ENCODE results near the gene MEA1. TPM values are rescaled to one million over a fixed set of nuclear protein-coding genes. Genes with fewer than 3 reads are reported as not detected.
"Not testable (repeated sequence)": the region's sequence is repeated elsewhere in the genome, so short reads cannot be mapped to it uniquely, and the experiment has no call there.

MEA1 gene
- total RNA-seq, 1 donor from 2014 or later, result 26.7 TPM

GRCh38 chr6:43016943-43017334, 3.2 kb upstream of the MEA1 start:
- peak; percentile 51 for DNase-seq
- peak; percentile 2 for ATAC-seq (ENCODE audit: poor library complexity)
- intact Hi-C loops (cut with DNase I), result no loop called here

GRCh38 chr6:43016176-43016942, 2.6 kb upstream of the MEA1 start:
- ATAC-seq (ENCODE audit: poor library complexity) (peak; percentile 16), DNase-seq (peak; percentile 40)
- intact Hi-C loops (cut with DNase I), result no loop called here

- intact Hi-C loops (cut with DNase I), result no loop called here
- ATAC-seq (ENCODE audit: poor library complexity) (no peak), DNase-seq (no peak)
These were observed 726 bp upstream of the MEA1 start for GRCh38 chr6:43014434-43014909.

GRCh38 chr6:43013097-43013842, 476 bp downstream of the MEA1 start:
- DNase-seq, result peak; percentile 35
- intact Hi-C loops (cut with DNase I), result loop anchor here (2.0 kb wide), 1 partner anchor 28 kb away; the partner anchor contains the start of gene PPP2R5D
- ATAC-seq (ENCODE audit: poor library complexity), result no peak

- intact Hi-C loops (cut with DNase I), result loop anchor here (2.0 kb wide), 1 partner anchor 28 kb away; the partner anchor contains the start of gene PPP2R5D
- ATAC-seq (ENCODE audit: poor library complexity) (no peak), DNase-seq (peak; percentile 32)
These were observed 1.4 kb downstream of the MEA1 start for GRCh38 chr6:43012364-43012763.

GRCh38 chr6:43011207-43011606, 2.5 kb downstream of the MEA1 start:
- DNase-seq (peak; percentile 27), ATAC-seq (ENCODE audit: poor library complexity) (no peak)
- intact Hi-C loops (cut with DNase I), result no loop called here

- intact Hi-C loops (cut with DNase I), result loop anchor here (2.0 kb wide), 1 partner anchor 134 kb away; no protein-coding TSS in a partner anchor
- ATAC-seq (ENCODE audit: poor library complexity), result peak; percentile 14
- peak; percentile 71 for DNase-seq
These were observed 4.6 kb downstream of the MEA1 start for GRCh38 chr6:43009124-43009523.

GRCh38 chr6:43007126-43007525, 6.6 kb downstream of the MEA1 start:
- DNase-seq (no peak), ATAC-seq (ENCODE audit: poor library complexity) (no peak)
- intact Hi-C loops (cut with DNase I), result no loop called here

GRCh38 chr6:43006251-43006650, 7.5 kb downstream of the MEA1 start:
- ATAC-seq (ENCODE audit: poor library complexity) (no peak), DNase-seq (peak; percentile 27)
- intact Hi-C loops (cut with DNase I), result no loop called here

- ATAC-seq (ENCODE audit: poor library complexity) (no peak), DNase-seq (peak; percentile 24)
- intact Hi-C loops (cut with DNase I), result no loop called here
These were observed 7.9 kb downstream of the MEA1 start for GRCh38 chr6:43005844-43006243.

- DNase-seq (no peak), ATAC-seq (ENCODE audit: poor library complexity) (no peak)
- intact Hi-C loops (cut with DNase I), result no loop called here
These were observed 11.9 kb downstream of the MEA1 start for GRCh38 chr6:43001843-43002242.

GRCh38 chr6:42998205-42998604, 15.5 kb downstream of the MEA1 start:
- DNase-seq; intact Hi-C loops (cut with DNase I); ATAC-seq (ENCODE audit: poor library complexity): not testable (repeated sequence)

- intact Hi-C loops (cut with DNase I), result no loop called here
- DNase-seq, result no peak
These were observed 17.2 kb downstream of the MEA1 start for GRCh38 chr6:42996513-42996912.

GRCh38 chr6:42993445-42993844, 20.3 kb downstream of the MEA1 start:
- intact Hi-C loops (cut with DNase I), result no loop called here
- ATAC-seq (ENCODE audit: poor library complexity) (no peak), DNase-seq (no peak)

More at GRCh38 chr6:42996513-42996912, 17.2 kb downstream of the MEA1 start:
- no peak for ATAC-seq (ENCODE audit: poor library complexity)

- peak; percentile 6 for DNase-seq
- intact Hi-C loops (cut with DNase I), result no loop called here
- ATAC-seq (ENCODE audit: poor library complexity), result no peak
These were observed 23.8 kb downstream of the MEA1 start for GRCh38 chr6:42989923-42990322.

- DNase-seq (peak; percentile 43), ATAC-seq (ENCODE audit: poor library complexity) (no peak)
- intact Hi-C loops (cut with DNase I), result no loop called here
These were observed 25.2 kb downstream of the MEA1 start for GRCh38 chr6:42988486-42989020.

- intact Hi-C loops (cut with DNase I), result no loop called here
- DNase-seq (peak; percentile 27), ATAC-seq (ENCODE audit: poor library complexity) (no peak)
These were observed 26.0 kb downstream of the MEA1 start for GRCh38 chr6:42987533-42988451.

GRCh38 chr6:42984924-42985475, 28.7 kb downstream of the MEA1 start:
- no peak for DNase-seq

More at GRCh38 chr6:42984924-42985475, 28.7 kb downstream of the MEA1 start:
- intact Hi-C loops (cut with DNase I), result loop anchor here (2.0 kb wide), 1 partner anchor 28 kb away; the partner anchor contains the start of gene MEA1
- peak; percentile 6 for ATAC-seq (ENCODE audit: poor library complexity)
